OCI-LY7 (cell line): ENCODE data around the gene FHIT. TPM values are rescaled to one million over a fixed set of nuclear protein-coding genes. Genes with fewer than 3 reads are reported as not detected.

Experiments used
- BruUV-seq: library from RNA; stranded (reverse); fragments of 400-500 nt; replicated peaks from 2 replicates; lab custom pipeline; 2021; lab: Mats Ljungman, UMichigan
- CTCF ChIA-PET: fragments of 300-600 bp; sonication (Branson Sonifier 250); formaldehyde crosslinking; loops from one replicate; lab custom pipeline; 2022; ENCODE audit warnings: antibody characterized with exemption; ENCODE audit not compliant: unreplicated experiment; lab: Charles Lee
- POLR2A ChIA-PET: fragments of 300-600 bp; sonication (Branson Sonifier 250); formaldehyde crosslinking; loops from one replicate; lab custom pipeline; 2022; ENCODE audit warnings: antibody characterized with exemption; lab: Charles Lee
- DNase-seq: peaks from one replicate; pipeline ENCODE4 v3.0.0-alpha.2; 2015; ENCODE audit warnings: low spot score
- H2AFZ ChIP-seq: fragments of 200-600 bp; sonication (generic), shearing (Covaris generic); 2 replicates; pipeline ENCODE4 v1.6.1; 2014; ENCODE audit warnings: mild to moderate bottlenecking, antibody characterized with exemption, low read length, moderate library complexity
- H3K27ac ChIP-seq: fragments of 200-600 bp; sonication (generic); 2 replicates; pipeline ENCODE4 v1.5.1; 2014; ENCODE audit warnings: mixed run types, low read depth, mild to moderate bottlenecking, moderate library complexity, low read length, inconsistent platforms; ENCODE audit not compliant: poor library complexity, severe bottlenecking
- H3K36me3 ChIP-seq: fragments of 200-600 bp; sonication (generic); 2 replicates; pipeline ENCODE4 v1.6.1; 2014; ENCODE audit warnings: mild to moderate bottlenecking, antibody characterized with exemption, low read length, moderate library complexity, mixed read lengths; ENCODE audit not compliant: insufficient read depth
- H3K4me1 ChIP-seq: fragments of 200-600 bp; sonication (generic); 2 replicates; pipeline ENCODE4 v1.5.1; 2014; ENCODE audit warnings: mild to moderate bottlenecking, low read length; ENCODE audit not compliant: insufficient read depth, poor library complexity, severe bottlenecking
- H3K4me2 ChIP-seq: fragments of 200-600 bp; sonication (generic); 2 replicates; pipeline ENCODE4 v1.6.1; 2014; ENCODE audit warnings: mild to moderate bottlenecking, low read length
- H3K4me3 ChIP-seq: fragments of 200-600 bp; sonication (generic); 2 replicates; pipeline ENCODE4 v1.5.1; 2014; ENCODE audit warnings: mild to moderate bottlenecking, low read depth, low read length; ENCODE audit not compliant: poor library complexity, severe bottlenecking
- H3K79me2 ChIP-seq: fragments of 200-600 bp; sonication (generic); 2 replicates; pipeline ENCODE4 v1.6.1; 2016; ENCODE audit warnings: low read depth, mild to moderate bottlenecking, low read length, moderate library complexity, mixed read lengths; ENCODE audit not compliant: insufficient read depth
- H3K9me2 ChIP-seq: fragments of 200-600 bp; sonication (generic); 2 replicates; pipeline ENCODE4 v1.6.1; 2016; ENCODE audit warnings: mild to moderate bottlenecking, low read length, mixed read lengths; ENCODE audit not compliant: insufficient read depth
- H3K9me3 ChIP-seq: fragments of 200-600 bp; sonication (generic); 2 replicates; pipeline ENCODE4 v1.6.1; 2014; ENCODE audit warnings: mild to moderate bottlenecking, mixed run types, low read length, mixed read lengths
- H4K20me1 ChIP-seq: fragments of 200-600 bp; sonication (generic); 2 replicates; pipeline ENCODE4 v1.6.1; 2014; ENCODE audit warnings: mild to moderate bottlenecking, antibody characterized with exemption, low read length, moderate library complexity, mixed read lengths; ENCODE audit not compliant: insufficient read depth
- EZH2phosphoT487 ChIP-seq: fragments of 200-600 bp; sonication (generic); IDR thresholded peaks from 2 replicates; pipeline ENCODE4 v1.6.1; 2018; ENCODE audit warnings: low read depth, borderline replicate concordance, mild to moderate bottlenecking, mixed run types, antibody characterized with exemption, low read length, moderate library complexity, mixed read lengths
- intact Hi-C: fragments of 100-400 bp; cut with micrococcal nuclease; formaldehyde crosslinking; loops from one replicate; pipeline ENCODE4 v1.10.0; 2022; ENCODE audit not compliant: unreplicated experiment
- total RNA-seq, 2 experiments: library from RNA; depleted of rRNA in 1 of 2; stranded (reverse); fragments of >200 nt in 1 of 2; shearing (Covaris generic) in 1 of 2; gene quantifications; 2 replicates each; pipeline ENCODE4 v1.2.3, GENCODE V29; 2014 to 2022
- TF ChIP-seq, protein P1 (sequence below): fragments of 200-600 bp; sonication (generic); conservative IDR thresholded peaks from 2 replicates; pipeline ENCODE4 v1.5.1; 2014; ENCODE audit warnings: mild to moderate bottlenecking, antibody characterized with exemption, low read length, moderate library complexity, mixed read lengths

FHIT gene
- total RNA-seq, 2 experiments from 2014 or later: 5.0 to 10.9 TPM

DNA sequence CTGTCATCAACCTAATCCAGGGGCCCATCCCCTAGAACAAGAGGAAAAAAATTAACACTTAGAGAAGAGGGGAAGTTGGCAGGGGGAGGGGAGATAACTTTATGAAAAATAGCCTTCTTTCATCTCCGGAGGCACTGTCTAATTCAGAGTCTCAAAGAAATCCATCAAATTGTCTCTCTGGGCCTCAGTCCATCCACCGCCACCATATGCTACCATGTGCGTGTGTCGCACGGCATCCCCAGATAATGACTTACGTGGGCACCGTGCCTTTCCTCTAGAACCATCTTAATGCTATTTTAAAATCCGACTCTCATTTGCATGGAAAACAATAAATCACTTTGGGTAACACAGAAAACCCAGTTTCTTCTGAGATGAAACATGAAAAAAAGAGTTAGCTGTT is 619.7 kb downstream of the FHIT start:
- intact Hi-C loops: no loop called here
- Histone ChIP-seq H3K9me2 (no peaks in the 10 kb centered on the region), H3K4me2 (no peak overlapping the region), H4K20me1 (no peaks in the 10 kb centered on the region), H2AFZ (no peak overlapping the region), H3K27ac (no peak overlapping the region), H3K79me2 (no peaks in the 10 kb centered on the region), H3K4me1 (no peaks in the 10 kb centered on the region), H3K9me3 (no peaks in the 10 kb centered on the region), H3K4me3 (no peak overlapping the region), H3K36me3 (no peaks in the 10 kb centered on the region)
- ChIA-PET POLR2A (no interaction called here), CTCF (no interaction called here)
- BruUV-seq: no TSS peak
- TF ChIP-seq, protein P1, sequence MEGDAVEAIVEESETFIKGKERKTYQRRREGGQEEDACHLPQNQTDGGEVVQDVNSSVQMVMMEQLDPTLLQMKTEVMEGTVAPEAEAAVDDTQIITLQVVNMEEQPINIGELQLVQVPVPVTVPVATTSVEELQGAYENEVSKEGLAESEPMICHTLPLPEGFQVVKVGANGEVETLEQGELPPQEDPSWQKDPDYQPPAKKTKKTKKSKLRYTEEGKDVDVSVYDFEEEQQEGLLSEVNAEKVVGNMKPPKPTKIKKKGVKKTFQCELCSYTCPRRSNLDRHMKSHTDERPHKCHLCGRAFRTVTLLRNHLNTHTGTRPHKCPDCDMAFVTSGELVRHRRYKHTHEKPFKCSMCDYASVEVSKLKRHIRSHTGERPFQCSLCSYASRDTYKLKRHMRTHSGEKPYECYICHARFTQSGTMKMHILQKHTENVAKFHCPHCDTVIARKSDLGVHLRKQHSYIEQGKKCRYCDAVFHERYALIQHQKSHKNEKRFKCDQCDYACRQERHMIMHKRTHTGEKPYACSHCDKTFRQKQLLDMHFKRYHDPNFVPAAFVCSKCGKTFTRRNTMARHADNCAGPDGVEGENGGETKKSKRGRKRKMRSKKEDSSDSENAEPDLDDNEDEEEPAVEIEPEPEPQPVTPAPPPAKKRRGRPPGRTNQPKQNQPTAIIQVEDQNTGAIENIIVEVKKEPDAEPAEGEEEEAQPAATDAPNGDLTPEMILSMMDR: no peak
- no peak for TF ChIP-seq EZH2phosphoT487
- no peak for DNase-seq

DNA sequence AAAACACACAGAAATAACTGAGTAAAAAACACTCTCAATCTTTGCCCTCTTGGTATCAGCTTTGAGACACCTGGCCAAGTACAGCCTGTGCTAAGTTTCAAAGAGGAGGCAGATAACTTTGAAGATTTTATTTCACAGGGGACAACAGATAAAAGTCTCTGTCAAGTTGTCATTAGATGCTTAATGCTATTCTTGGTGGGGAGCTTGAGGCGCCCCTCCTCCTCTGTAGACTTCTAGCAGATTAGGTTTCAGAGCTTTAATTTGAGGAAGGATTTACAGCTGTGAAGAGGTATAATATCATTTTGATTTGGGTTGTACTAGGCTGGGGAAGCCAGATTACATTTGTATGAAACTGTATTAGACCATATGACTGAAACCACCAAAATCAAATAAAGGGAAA is 620.3 kb downstream of the FHIT start:
- no peaks in the 10 kb centered on the region for H3K4me1 ChIP-seq
- POLR2A ChIA-PET: no interaction called here
- H3K4me3 ChIP-seq: no peak overlapping the region
- no peaks in the 10 kb centered on the region for H3K79me2 ChIP-seq
- H3K36me3 ChIP-seq: no peaks in the 10 kb centered on the region
- TF ChIP-seq, protein P1: no peak
- TF ChIP-seq EZH2phosphoT487: no peak
- no peak overlapping the region for H2AFZ ChIP-seq
- no peaks in the 10 kb centered on the region for H3K9me2 ChIP-seq
- no TSS peak for BruUV-seq
- DNase-seq: no peak
- H4K20me1 ChIP-seq: no peaks in the 10 kb centered on the region
- H3K27ac ChIP-seq: no peak overlapping the region
- intact Hi-C loops: no loop called here
- no peaks in the 10 kb centered on the region for H3K9me3 ChIP-seq
- CTCF ChIA-PET: no interaction called here
- no peak overlapping the region for H3K4me2 ChIP-seq

DNA sequence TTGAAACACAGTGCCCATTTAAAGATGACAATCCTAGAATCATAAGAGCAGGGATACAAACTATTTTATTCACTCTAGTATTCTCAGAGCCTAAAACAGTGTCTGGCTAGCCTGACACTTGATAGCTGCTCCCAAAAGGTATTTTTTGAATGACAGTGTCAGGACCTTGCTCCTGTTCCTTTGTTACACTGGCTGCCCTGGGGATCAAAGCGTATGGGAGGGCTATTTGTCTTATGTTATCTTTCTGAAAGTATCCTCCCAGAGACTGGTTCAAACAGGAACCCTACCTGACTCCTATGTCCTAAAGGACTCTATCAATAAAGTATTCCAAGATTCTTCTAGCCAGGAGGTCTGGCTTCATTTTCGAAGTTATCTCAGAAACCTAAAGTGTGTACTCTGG is 621.4 kb downstream of the FHIT start:
- no peak for DNase-seq
- Histone ChIP-seq H3K27ac (no peak overlapping the region), H3K9me3 (no peaks in the 10 kb centered on the region), H4K20me1 (no peaks in the 10 kb centered on the region), H3K36me3 (no peaks in the 10 kb centered on the region), H3K4me2 (no peak overlapping the region), H3K79me2 (no peaks in the 10 kb centered on the region), H2AFZ (no peak overlapping the region), H3K4me3 (no peak overlapping the region), H3K9me2 (no peaks in the 10 kb centered on the region), H3K4me1 (no peaks in the 10 kb centered on the region)
- POLR2A ChIA-PET: interaction anchor here (1.0 kb wide), 1 partner anchor 23 kb away, joined by 3 read pairs; no protein-coding TSS in a partner anchor
- CTCF ChIA-PET: no interaction called here
- intact Hi-C loops: no loop called here
- TF ChIP-seq, protein P1: no peak
- TF ChIP-seq EZH2phosphoT487: no peak
- BruUV-seq: no TSS peak
